Measurements from ENCODE around the gene GET4. TPM values are rescaled to one million over a fixed set of nuclear protein-coding genes. Genes with fewer than 3 reads are reported as not detected.
"Not testable (repeated sequence)": the region's sequence is repeated elsewhere in the genome, so short reads cannot be mapped to it uniquely, and the experiment has no call there.

Gene GET4
- polyA plus RNA-seq, 3 donors: 20.1 to 36.8 (median 25.5) TPM

DNA sequence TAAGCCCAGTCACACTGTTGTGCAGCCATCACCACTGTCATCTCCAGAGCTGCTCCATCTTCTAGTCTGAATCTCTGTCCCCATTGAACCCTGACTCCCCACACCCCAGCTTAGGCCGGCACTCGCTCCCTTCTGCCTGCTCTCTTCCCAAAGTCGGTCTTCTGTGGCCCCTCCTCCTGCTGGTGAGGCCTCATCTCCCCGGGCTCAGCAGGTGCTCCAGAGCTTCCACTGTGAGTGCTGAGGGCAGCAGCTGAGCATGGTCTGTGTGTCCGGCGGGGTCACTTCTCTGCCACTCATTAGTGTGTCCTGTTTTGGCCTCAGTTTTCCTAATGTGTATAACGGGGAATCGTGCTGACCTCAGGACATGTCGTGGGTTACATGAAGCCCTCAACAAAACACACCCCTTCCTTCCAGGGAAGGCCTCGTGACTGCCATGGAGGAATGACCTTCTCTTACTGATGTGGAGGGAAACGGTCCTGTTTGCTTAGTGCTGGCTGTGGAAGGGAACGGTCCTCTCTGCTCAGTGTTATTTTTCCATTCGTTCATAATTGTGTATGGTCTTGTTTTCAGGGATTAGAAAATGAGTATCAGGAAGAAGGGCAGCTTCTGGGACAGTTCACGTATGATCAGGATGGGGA, 4.3 kb upstream of the GET4 start:
- DNase-seq: peak in 1 of 3 donors; percentile 10
- Histone ChIP-seq H4K20me1 (ENCODE audit: insufficient read depth, low read length) (no peaks in the 10 kb centered on the region), H3K4me3 (replicated peaks in 1 of 3; ENCODE audit: low read depth in 2 of 3, low read length in 3 of 3) (no peak overlapping the region), H3K36me3 (replicated peaks in 1 of 2; ENCODE audit: control insufficient read depth in 1 of 2, insufficient read depth in 2 of 2, low read length in 2 of 2) (peaks cover 39 to 56% of the 10 kb centered on the region in 2 donors), H2AFZ (ENCODE audit: insufficient read depth, low read depth, low read length, poor library complexity, severe bottlenecking) (no peak overlapping the region), H3K27me3 (ENCODE audit: control insufficient read depth in 2 of 2, insufficient read depth in 2 of 2, low read length in 2 of 2) (no peaks in the 10 kb centered on the region), H3K27ac (ENCODE audit: low read depth in 1 of 2, low read length in 2 of 2) (peak overlapping the region in 1 of 2 donors; percentile 1), H3K79me2 (ENCODE audit: insufficient read depth, low read length) (peaks cover 3% of the 10 kb centered on the region), H3K4me1 (ENCODE audit: control insufficient read depth in 1 of 2, insufficient read depth in 2 of 2, low read length in 2 of 2) (peaks cover 17 to 21% of the 10 kb centered on the region in 2 donors), H3K9me3 (replicated peaks in 1 of 2; ENCODE audit: control insufficient read depth in 1 of 2, insufficient read depth in 1 of 2, low read length in 2 of 2) (no peaks in the 10 kb centered on the region), H3K9ac (ENCODE audit: insufficient read depth, low read length, poor library complexity, severe bottlenecking) (no peak overlapping the region), H3K4me2 (replicated peaks; ENCODE audit: extremely low read depth, low read length, poor library complexity, severe bottlenecking) (no peak overlapping the region)
- H3K4me1 Mint-ChIP-seq: peaks cover 11% of the 10 kb centered on the region
- H3K4me3 Mint-ChIP-seq: no peak overlapping the region
- peak overlapping the region in 5 of 7 donors; percentile 14 to 81 (median 63) for H3K27ac Mint-ChIP-seq
- peaks cover 2 to 3% (median 3%) of the 10 kb centered on the region in 3 donors for H3K27me3 Mint-ChIP-seq (ENCODE audit: low read depth in 3 of 3)
- peaks cover 42 to 72% of the 10 kb centered on the region in 2 donors for H3K36me3 Mint-ChIP-seq
- 91% methylated on average over 11 of the region's 14 CpGs for WGBS (ENCODE audit: insufficient coverage)
- H3K9me3 Mint-ChIP-seq: peaks cover 0 to 3% (median 2%) of the 10 kb centered on the region in 7 donors
- intact Hi-C loops (cut with micrococcal nuclease): loop anchor here (2.0 to 10.0 kb wide), 6 partner anchors 55 to 550 kb away; partner anchors contain the start of gene ZFAND2A (in 1 of the 2)
- TF ChIP-seq, protein P1, sequence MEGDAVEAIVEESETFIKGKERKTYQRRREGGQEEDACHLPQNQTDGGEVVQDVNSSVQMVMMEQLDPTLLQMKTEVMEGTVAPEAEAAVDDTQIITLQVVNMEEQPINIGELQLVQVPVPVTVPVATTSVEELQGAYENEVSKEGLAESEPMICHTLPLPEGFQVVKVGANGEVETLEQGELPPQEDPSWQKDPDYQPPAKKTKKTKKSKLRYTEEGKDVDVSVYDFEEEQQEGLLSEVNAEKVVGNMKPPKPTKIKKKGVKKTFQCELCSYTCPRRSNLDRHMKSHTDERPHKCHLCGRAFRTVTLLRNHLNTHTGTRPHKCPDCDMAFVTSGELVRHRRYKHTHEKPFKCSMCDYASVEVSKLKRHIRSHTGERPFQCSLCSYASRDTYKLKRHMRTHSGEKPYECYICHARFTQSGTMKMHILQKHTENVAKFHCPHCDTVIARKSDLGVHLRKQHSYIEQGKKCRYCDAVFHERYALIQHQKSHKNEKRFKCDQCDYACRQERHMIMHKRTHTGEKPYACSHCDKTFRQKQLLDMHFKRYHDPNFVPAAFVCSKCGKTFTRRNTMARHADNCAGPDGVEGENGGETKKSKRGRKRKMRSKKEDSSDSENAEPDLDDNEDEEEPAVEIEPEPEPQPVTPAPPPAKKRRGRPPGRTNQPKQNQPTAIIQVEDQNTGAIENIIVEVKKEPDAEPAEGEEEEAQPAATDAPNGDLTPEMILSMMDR (IDR thresholded peaks at IDR 0.05): no peak

DNA sequence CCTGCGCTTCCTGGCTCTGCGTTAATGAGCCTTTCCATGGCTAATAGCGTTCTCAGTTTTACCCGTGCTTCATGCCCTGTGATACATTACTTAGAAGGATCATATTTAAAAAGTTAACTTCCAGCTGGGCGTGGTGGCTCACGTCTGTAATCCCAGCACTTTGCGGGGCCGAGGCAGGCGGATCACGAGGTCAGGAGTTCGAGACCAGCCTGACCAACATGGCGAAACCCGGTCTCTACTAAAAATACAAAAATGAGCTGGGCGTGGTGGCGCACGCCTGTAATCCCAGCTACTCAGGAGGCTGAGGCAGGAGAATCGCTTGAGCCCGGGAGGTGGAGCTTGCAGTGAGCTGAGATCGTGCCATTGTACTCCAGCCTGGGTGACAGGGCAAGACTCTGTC, 3.7 kb upstream of the GET4 start:
- 94% methylated on average over 12 of the region's 19 CpGs for WGBS (ENCODE audit: insufficient coverage)
- H3K27me3 ChIP-seq (ENCODE audit: control insufficient read depth in 2 of 2, insufficient read depth in 2 of 2, low read length in 2 of 2); H3K4me2 ChIP-seq (replicated peaks; ENCODE audit: extremely low read depth, low read length, poor library complexity, severe bottlenecking); H4K20me1 ChIP-seq (ENCODE audit: insufficient read depth, low read length); H3K27me3 Mint-ChIP-seq (ENCODE audit: low read depth in 3 of 3); H3K9me3 ChIP-seq (replicated peaks in 1 of 2; ENCODE audit: control insufficient read depth in 1 of 2, insufficient read depth in 1 of 2, low read length in 2 of 2); H3K79me2 ChIP-seq (ENCODE audit: insufficient read depth, low read length); DNase-seq; H3K9me3 Mint-ChIP-seq; H3K9ac ChIP-seq (ENCODE audit: insufficient read depth, low read length, poor library complexity, severe bottlenecking); H3K4me3 ChIP-seq (replicated peaks in 1 of 3; ENCODE audit: low read depth in 2 of 3, low read length in 3 of 3); H2AFZ ChIP-seq (ENCODE audit: insufficient read depth, low read depth, low read length, poor library complexity, severe bottlenecking); H3K4me3 Mint-ChIP-seq: not testable (repeated sequence)
- Mint-ChIP-seq H3K4me1 (peaks cover 11% of the 10 kb centered on the region), H3K27ac (peak overlapping the region in 4 of 7 donors; percentile 14 to 87 (median 62)), H3K36me3 (peaks cover 35 to 65% of the 10 kb centered on the region in 2 donors)
- intact Hi-C loops (cut with micrococcal nuclease): loop anchor here (1.0 to 10.0 kb wide), 7 partner anchors 55 to 550 kb away; partner anchors contain the start of gene ZFAND2A (in 1 of the 2)
- Histone ChIP-seq H3K36me3 (replicated peaks in 1 of 2; ENCODE audit: control insufficient read depth in 1 of 2, insufficient read depth in 2 of 2, low read length in 2 of 2) (peaks cover 32 to 49% of the 10 kb centered on the region in 2 donors), H3K4me1 (ENCODE audit: control insufficient read depth in 1 of 2, insufficient read depth in 2 of 2, low read length in 2 of 2) (peaks cover 18 to 28% of the 10 kb centered on the region in 2 donors), H3K27ac (ENCODE audit: low read depth in 1 of 2, low read length in 2 of 2) (peak overlapping the region in 1 of 2 donors; percentile 1)
